GM12875 (cell line): Measurements from ENCODE around the gene TNK1.

ENCODE experiments used
- H3K4me3 ChIP-seq: one replicate; pipeline ENCODE4 v1.5.1; 2011; ENCODE audit warnings: low read depth, low read length, control low read depth
- TF ChIP-seq, protein P1 (sequence below): IDR thresholded peaks from 2 replicates; pipeline ENCODE4 v1.5.1; 2011; ENCODE audit warnings: low read depth, mild to moderate bottlenecking, control low read depth, inconsistent platforms, low read length, moderate library complexity, borderline replicate concordance; ENCODE audit not compliant: insufficient read depth

The TNK1 gene

DNA sequence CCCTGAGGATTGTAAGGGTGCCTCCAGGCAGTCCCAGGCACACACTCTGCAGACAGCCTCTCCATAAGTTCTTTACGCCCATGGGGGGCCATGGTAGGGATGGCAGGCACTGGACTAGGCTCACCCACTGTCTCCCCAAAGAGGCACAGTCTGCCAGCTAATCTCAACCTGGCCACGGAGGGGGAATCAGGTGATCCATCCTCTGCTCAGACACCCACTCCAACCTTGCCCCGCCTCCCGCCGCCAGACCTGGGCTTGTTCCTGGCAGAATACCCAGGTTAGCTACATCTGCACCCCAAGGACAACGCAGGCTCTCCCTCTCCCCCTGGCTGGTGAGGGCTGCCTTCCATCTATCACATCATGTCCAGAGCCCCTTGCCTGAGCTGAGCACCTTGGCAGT, 28.0 kb downstream of the TNK1 start:
- TF ChIP-seq, protein P1, sequence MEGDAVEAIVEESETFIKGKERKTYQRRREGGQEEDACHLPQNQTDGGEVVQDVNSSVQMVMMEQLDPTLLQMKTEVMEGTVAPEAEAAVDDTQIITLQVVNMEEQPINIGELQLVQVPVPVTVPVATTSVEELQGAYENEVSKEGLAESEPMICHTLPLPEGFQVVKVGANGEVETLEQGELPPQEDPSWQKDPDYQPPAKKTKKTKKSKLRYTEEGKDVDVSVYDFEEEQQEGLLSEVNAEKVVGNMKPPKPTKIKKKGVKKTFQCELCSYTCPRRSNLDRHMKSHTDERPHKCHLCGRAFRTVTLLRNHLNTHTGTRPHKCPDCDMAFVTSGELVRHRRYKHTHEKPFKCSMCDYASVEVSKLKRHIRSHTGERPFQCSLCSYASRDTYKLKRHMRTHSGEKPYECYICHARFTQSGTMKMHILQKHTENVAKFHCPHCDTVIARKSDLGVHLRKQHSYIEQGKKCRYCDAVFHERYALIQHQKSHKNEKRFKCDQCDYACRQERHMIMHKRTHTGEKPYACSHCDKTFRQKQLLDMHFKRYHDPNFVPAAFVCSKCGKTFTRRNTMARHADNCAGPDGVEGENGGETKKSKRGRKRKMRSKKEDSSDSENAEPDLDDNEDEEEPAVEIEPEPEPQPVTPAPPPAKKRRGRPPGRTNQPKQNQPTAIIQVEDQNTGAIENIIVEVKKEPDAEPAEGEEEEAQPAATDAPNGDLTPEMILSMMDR = no peak
- H3K4me3 ChIP-seq = no peak overlapping the region

DNA sequence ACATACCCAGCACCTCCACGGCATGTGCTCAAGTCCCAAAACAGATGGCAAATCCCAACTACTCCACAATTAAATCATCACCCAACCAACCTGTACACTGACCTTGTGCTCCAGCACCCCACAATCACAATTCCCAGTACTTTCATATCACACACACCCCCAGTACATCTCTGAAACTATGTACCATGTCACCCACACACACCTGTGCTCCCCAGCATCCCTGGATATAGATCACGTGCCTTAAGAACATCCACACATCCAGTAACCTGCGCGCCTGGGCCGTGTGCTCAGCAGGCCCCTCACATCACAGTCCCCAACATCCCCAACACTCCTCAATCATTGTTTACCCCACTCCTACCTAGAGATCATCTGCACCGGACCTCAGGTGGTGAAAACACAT, 28.8 kb downstream of the TNK1 start:
- TF ChIP-seq, protein P1 = no peak
- H3K4me3 ChIP-seq = no peak overlapping the region

DNA sequence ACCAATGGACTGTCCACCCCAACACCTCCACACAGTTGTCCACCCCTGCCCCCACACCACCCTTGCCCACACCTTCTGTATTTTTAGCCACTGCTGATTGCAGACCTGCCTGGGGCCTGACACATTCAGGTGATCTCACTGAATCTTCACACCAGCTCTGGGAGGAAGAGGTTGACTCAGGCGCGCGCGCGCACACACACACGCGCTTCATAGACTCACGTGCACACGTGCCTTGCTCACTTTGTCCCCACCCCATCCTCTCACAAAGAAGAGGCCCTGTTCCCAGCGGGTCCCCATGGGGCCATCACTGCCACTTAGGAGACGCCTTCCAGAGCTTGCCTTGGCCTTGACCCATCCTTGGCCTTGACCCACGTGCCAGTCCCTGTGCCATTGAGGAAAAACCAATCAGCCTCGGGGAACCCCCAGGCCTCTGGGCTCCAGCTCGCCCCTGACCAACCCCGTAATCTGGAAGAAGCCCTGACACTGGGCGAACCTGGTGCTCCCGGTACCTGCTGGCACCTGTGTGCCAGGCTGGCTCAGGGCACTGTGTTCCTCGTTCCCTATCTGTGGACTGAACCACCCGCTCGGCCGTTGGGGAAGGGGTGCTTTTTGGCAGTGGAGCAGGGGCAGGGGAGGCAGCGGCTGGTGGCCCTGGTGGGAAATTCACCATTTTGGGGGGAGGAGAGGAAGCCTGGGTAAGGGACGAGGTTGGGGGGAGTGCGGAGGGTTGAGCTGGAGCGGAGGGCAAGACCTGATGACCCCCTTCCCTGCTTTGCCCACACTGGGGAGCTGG, 29.9 kb downstream of the TNK1 start:
- TF ChIP-seq, protein P1 = no peak

DNA sequence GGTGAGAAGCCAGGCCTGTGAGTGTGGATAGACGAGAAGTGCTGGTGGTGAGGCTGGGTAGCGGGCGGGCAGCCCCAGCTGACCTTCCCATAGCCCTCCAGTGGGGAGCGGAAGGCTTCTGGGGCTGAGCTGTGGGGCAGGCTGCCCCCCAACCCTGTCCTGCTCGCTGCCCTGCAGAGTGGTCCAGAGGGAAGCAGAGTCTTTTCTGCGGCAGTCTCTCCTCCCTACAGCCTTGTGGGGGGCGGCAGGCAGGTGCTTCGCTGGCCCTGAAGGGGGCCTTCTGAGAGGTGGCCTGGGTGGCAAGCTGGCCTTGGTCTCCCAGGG, 30.5 kb downstream of the TNK1 start:
- no peak overlapping the region for H3K4me3 ChIP-seq
- TF ChIP-seq, protein P1 = no peak

More for the DNA sequence above, 29.9 kb downstream of the TNK1 start:
- no peak overlapping the region for H3K4me3 ChIP-seq

DNA sequence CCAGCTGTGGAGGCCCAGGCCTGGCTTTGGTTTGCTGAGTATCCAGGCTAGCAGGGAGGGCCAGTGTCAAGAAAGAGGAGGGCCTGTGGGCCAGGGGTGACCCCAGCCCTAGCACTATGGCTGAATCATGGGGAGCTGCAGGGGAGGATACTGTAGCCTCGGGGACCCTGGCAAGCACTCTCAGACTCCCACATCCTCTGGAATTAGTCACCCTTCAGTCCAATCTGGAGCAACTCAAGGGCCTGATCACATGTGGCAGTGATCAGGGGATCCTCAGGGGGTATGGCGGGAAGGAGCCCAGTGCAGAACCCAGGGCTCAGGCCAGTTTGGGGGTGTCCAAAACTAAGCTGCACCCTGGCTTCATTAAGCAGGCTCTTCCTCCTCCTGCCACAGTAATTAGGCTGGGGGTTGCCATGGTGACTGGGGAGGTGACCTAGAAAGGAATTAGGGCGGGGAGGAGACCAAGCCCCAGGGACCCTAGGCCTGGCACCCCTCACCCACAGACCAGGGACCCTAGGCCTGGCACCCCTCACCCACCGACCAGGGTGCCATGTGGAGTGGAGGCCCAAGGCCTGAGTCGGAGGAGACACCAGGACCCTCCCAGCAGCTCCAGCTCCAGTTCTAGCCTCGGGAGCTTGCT, 32.6 kb downstream of the TNK1 start:
- no peak overlapping the region for H3K4me3 ChIP-seq
- TF ChIP-seq, protein P1 = no peak

DNA sequence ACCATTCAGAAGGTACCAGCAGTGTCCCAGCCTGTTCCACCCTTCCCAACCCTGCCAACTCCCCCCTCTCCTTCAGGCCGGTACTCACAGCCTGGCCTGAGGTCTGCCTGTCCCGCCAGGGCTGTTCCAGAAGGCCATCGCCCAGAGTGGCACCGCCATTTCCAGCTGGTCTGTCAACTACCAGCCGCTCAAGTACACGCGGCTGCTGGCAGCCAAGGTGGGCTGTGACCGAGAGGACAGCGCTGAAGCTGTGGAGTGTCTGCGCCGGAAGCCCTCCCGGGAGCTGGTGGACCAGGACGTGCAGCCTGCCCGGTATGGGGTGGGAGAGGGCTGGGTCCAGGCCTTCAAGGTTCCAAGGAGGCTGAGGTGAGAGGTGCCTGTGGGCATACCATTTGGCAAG, 33.9 kb downstream of the TNK1 start:
- TF ChIP-seq, protein P1 = no peak
- no peak overlapping the region for H3K4me3 ChIP-seq

DNA sequence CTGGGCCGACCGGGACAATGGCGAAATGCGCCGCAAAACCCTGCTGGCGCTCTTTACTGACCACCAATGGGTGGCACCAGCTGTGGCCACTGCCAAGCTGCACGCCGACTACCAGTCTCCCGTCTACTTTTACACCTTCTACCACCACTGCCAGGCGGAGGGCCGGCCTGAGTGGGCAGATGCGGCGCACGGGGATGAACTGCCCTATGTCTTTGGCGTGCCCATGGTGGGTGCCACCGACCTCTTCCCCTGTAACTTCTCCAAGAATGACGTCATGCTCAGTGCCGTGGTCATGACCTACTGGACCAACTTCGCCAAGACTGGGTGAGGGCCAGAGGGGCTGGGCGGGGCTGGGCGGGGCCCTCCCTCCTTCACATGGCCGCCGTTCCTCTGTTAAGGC, 34.9 kb downstream of the TNK1 start:
- no peak overlapping the region for H3K4me3 ChIP-seq
- TF ChIP-seq, protein P1 = no peak
